Endodermal cell (in vitro differentiated cells): Measurements from ENCODE around the gene GBA3. TPM values are rescaled to one million over a fixed set of nuclear protein-coding genes. Genes with fewer than 3 reads are reported as not detected.

Experiments used
- DNase-seq: peaks from one replicate; pipeline ENCODE4 v3.0.0-alpha.2; 2017
- H3K27ac ChIP-seq: 2 replicates; pipeline ENCODE4 v1.5.1; 2013; ENCODE audit warnings: mild to moderate bottlenecking, low read depth, low read length, moderate library complexity
- H3K27me3 ChIP-seq: 2 replicates; pipeline ENCODE4 v1.6.1; 2013; ENCODE audit warnings: mild to moderate bottlenecking, low read length, moderate library complexity; ENCODE audit not compliant: insufficient read depth, control insufficient read depth, poor library complexity, severe bottlenecking
- H3K36me3 ChIP-seq: 2 replicates; pipeline ENCODE4 v1.7.0; 2013; ENCODE audit warnings: mild to moderate bottlenecking, low read length, moderate library complexity; ENCODE audit not compliant: control insufficient read depth, insufficient read depth
- H3K4me1 ChIP-seq: one replicate; pipeline ENCODE4 v1.7.0; 2013; ENCODE audit warnings: low read length; ENCODE audit not compliant: control insufficient read depth, insufficient read depth
- H3K4me3 ChIP-seq: 2 replicates; pipeline ENCODE4 v1.5.1; 2013; ENCODE audit warnings: mild to moderate bottlenecking, low read length, moderate library complexity
- H3K9ac ChIP-seq: 2 replicates; pipeline ENCODE4 v1.6.1; 2013; ENCODE audit warnings: mild to moderate bottlenecking, low read length, moderate library complexity; ENCODE audit not compliant: poor library complexity, severe bottlenecking; ENCODE audit errors: extremely low read depth
- H3K9me3 ChIP-seq: 2 replicates; pipeline ENCODE4 v1.6.1; 2013; ENCODE audit warnings: mild to moderate bottlenecking, low read length, moderate library complexity; ENCODE audit not compliant: control insufficient read depth
- H3K27ac Mint-ChIP-seq: 2 replicates; pipeline ENCODE4 v1.8.0; 2020; ENCODE audit warnings: mixed read lengths
- H3K27me3 Mint-ChIP-seq: 2 replicates; pipeline ENCODE4 v1.8.0; 2021; ENCODE audit warnings: mild to moderate bottlenecking, mixed read lengths; ENCODE audit not compliant: insufficient read depth
- H3K36me3 Mint-ChIP-seq: 2 replicates; pipeline ENCODE4 v1.8.0; 2020; ENCODE audit warnings: low read depth, mixed read lengths
- H3K4me1 Mint-ChIP-seq: 2 replicates; pipeline ENCODE4 v1.8.0; 2020; ENCODE audit warnings: mixed read lengths
- H3K4me3 Mint-ChIP-seq: 2 replicates; pipeline ENCODE4 v1.8.0; 2020; ENCODE audit warnings: mild to moderate bottlenecking, moderate library complexity, mixed read lengths
- H3K9me3 Mint-ChIP-seq: 2 replicates; pipeline ENCODE4 v1.8.0; 2020; ENCODE audit warnings: mild to moderate bottlenecking, mixed read lengths
- WGBS, 2 experiments: methylation state at CpG; one replicate each; pipeline versions ENCODE4 v1.1.5 to v1.1.7; 2013; ENCODE audit warnings: missing lambda C conversion rate in 2 of 2, mixed read lengths in 1 of 2; ENCODE audit not compliant: insufficient coverage in 1 of 2, insufficient read length in 1 of 2; 5-methylcytosine and 5-hydroxymethylcytosine counted together
- total RNA-seq, 2 donors: library from RNA; stranded (reverse); fragmentation: NEBNext Ultra II Directional in 1 of 2; extraction: Animal tissue kit (Norgen Biotek cat#: 25700) in 1 of 2; gene quantifications; 2 replicates in 1 of 2; 3 replicates in 1 of 2; pipeline ENCODE4 v1.2.1, GENCODE V29; 2021
- TF ChIP-seq, protein P1 (sequence below): fragments of 200-600 bp; sonication (generic); conservative IDR thresholded peaks from 2 replicates; pipeline ENCODE4 v1.5.0; 2021; ENCODE audit warnings: antibody characterized with exemption, mild to moderate bottlenecking

GBA3 gene
- total RNA-seq, 2 donors from 2014 or later: not detected

DNA sequence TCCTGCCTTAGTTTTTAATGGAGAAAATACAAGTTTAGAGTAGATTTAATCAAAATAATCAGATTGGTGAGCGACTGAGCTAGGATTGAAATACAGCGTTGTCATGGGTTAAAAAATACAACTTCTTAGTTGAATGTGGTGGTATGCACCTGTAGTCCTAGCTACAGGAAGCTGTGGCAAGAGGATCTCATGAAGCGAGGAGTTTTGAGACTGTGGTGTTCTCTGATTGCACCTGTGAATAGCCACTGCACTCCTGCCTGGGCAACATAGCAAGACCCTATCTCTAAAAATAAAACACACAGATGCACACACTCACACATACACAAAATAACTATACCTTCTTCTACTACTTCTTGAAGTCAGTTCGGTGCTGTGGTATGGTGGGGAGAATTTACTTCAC is 19.8 kb upstream of the GBA3 start:
- Histone ChIP-seq H3K36me3 (no peaks in the 10 kb centered on the region), H3K4me1 (no peaks in the 10 kb centered on the region), H3K27me3 (peaks cover 54% of the 10 kb centered on the region), H3K27ac (no peak overlapping the region), H3K4me3 (no peak overlapping the region), H3K9ac (no peak overlapping the region), H3K9me3 (no peaks in the 10 kb centered on the region)
- no peaks in the 10 kb centered on the region for H3K9me3 Mint-ChIP-seq
- TF ChIP-seq, protein P1, sequence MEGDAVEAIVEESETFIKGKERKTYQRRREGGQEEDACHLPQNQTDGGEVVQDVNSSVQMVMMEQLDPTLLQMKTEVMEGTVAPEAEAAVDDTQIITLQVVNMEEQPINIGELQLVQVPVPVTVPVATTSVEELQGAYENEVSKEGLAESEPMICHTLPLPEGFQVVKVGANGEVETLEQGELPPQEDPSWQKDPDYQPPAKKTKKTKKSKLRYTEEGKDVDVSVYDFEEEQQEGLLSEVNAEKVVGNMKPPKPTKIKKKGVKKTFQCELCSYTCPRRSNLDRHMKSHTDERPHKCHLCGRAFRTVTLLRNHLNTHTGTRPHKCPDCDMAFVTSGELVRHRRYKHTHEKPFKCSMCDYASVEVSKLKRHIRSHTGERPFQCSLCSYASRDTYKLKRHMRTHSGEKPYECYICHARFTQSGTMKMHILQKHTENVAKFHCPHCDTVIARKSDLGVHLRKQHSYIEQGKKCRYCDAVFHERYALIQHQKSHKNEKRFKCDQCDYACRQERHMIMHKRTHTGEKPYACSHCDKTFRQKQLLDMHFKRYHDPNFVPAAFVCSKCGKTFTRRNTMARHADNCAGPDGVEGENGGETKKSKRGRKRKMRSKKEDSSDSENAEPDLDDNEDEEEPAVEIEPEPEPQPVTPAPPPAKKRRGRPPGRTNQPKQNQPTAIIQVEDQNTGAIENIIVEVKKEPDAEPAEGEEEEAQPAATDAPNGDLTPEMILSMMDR: no peak
- peaks cover 59% of the 10 kb centered on the region for H3K27me3 Mint-ChIP-seq
- H3K4me3 Mint-ChIP-seq: no peak overlapping the region
- H3K4me1 Mint-ChIP-seq: peaks cover 12% of the 10 kb centered on the region
- H3K27ac Mint-ChIP-seq: no peak overlapping the region
- DNase-seq: no peak
- WGBS, 2 experiments: 91 to 93% methylated on average over 2 to 4 of the region's 4 CpGs
- no peaks in the 10 kb centered on the region for H3K36me3 Mint-ChIP-seq

DNA sequence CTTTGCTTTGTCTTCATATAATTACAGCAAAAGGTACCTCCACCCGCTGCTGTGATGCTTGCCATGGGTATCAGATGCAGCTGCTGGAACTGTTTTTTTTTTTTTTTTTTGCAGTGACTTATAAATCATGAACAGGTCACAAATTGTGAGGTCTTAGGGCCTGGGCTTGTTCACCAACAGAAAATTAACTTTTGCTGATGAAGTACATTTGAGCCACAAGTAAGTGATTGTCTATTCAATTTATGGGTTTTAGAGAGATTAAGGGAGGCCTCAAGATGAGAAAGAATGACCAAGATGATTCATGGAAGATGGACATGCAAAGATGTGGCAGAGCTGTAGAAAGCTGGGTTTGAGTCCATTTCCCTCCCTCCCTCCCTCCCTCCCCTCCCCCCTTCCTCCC is 18.0 kb upstream of the GBA3 start:
- no peak overlapping the region for H3K9ac ChIP-seq
- Mint-ChIP-seq H3K27me3 (peaks cover 74% of the 10 kb centered on the region), H3K9me3 (no peaks in the 10 kb centered on the region), H3K4me1 (peaks cover 8% of the 10 kb centered on the region), H3K36me3 (no peaks in the 10 kb centered on the region), H3K4me3 (no peak overlapping the region), H3K27ac (no peak overlapping the region)
- no peak overlapping the region for H3K4me3 ChIP-seq
- H3K36me3 ChIP-seq: no peaks in the 10 kb centered on the region
- H3K4me1 ChIP-seq: no peaks in the 10 kb centered on the region
- H3K9me3 ChIP-seq: no peaks in the 10 kb centered on the region
- DNase-seq: no peak
- H3K27me3 ChIP-seq: peaks cover 72% of the 10 kb centered on the region
- WGBS, 2 experiments: 95% methylated on average over 1 of the region's 1 CpG; no CpG with 5 or more reads in 1 of the 2 experiments
- H3K27ac ChIP-seq: no peak overlapping the region
- TF ChIP-seq, protein P1: no peak

DNA sequence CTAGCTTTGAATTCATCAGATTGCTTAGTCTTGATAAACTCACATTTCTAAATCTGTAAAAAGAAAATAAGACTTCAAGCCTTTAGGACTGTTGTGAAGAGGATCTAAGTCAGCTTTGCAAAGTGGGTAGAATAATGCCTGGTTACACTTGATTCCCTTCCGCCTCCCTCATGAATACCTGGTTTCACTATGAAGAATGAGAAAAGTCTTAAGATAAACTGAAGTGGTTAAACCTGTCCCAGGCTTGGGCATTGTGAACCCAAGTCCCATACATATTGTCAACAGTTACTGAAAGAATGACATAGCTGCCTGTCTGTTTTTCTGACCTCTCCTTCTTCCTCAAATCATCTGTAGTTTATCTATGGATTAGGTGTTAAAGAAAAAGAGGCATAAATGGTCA is 16.7 kb upstream of the GBA3 start:
- TF ChIP-seq, protein P1: no peak
- 80 to 95% methylated on average over 1 of the region's 1 CpG for WGBS, 2 experiments

More for the DNA sequence above, 16.7 kb upstream of the GBA3 start:
- Histone ChIP-seq H3K9ac (no peak overlapping the region), H3K36me3 (no peaks in the 10 kb centered on the region), H3K4me3 (no peak overlapping the region), H3K27ac (no peak overlapping the region), H3K4me1 (no peaks in the 10 kb centered on the region), H3K9me3 (no peaks in the 10 kb centered on the region), H3K27me3 (peaks cover 81% of the 10 kb centered on the region)
- Mint-ChIP-seq H3K4me1 (peaks cover 6% of the 10 kb centered on the region), H3K27ac (no peak overlapping the region), H3K36me3 (no peaks in the 10 kb centered on the region), H3K9me3 (no peaks in the 10 kb centered on the region), H3K4me3 (no peak overlapping the region), H3K27me3 (peaks cover 74% of the 10 kb centered on the region)
- no peak for DNase-seq
